Lung (tissue), 12 donors: ENCODE data around the gene ZBTB32. TPM values are rescaled to one million over a fixed set of nuclear protein-coding genes. Genes with fewer than 3 reads are reported as not detected.

Source experiments
- ATAC-seq: fragments of 200-7000 bp; cut with Tn5 transposase; one replicate; pipeline ENCODE4 v1.9.1; 2020; ENCODE audit warnings: moderate number of reproducible peaks; ENCODE audit not compliant: insufficient read depth, low FRiP score
- DNase-seq, 3 donors: peaks; one replicate each; pipeline ENCODE4 v3.0.0-alpha.2; 2013 to 2017
- H3K27ac ChIP-seq, 2 donors: one replicate each; pipeline ENCODE4 v1.5.1; 2013; ENCODE audit warnings: mild to moderate bottlenecking in 2 of 2, moderate library complexity in 2 of 2, control low read depth in 1 of 2, inconsistent platforms in 1 of 2, low read depth in 1 of 2, low read length in 1 of 2
- H3K27me3 ChIP-seq, 3 donors: one replicate each; pipeline ENCODE4 v1.5.1; 2013; ENCODE audit warnings: low read length in 2 of 3; ENCODE audit not compliant: control insufficient read depth in 3 of 3, insufficient read depth in 3 of 3
- H3K36me3 ChIP-seq, 4 donors: one replicate each; pipeline ENCODE4 v1.5.1; 2013; ENCODE audit warnings: low read length in 4 of 4, mild to moderate bottlenecking in 1 of 4, moderate library complexity in 1 of 4; ENCODE audit not compliant: control insufficient read depth in 4 of 4, insufficient read depth in 4 of 4
- H3K4me1 ChIP-seq, 5 donors: one replicate each; pipeline ENCODE4 v1.5.1; 2013; ENCODE audit warnings: low read length in 5 of 5, mild to moderate bottlenecking in 2 of 5, moderate library complexity in 1 of 5; ENCODE audit not compliant: control insufficient read depth in 5 of 5, insufficient read depth in 5 of 5
- H3K4me3 ChIP-seq: one replicate; pipeline ENCODE4 v1.5.1; 2013; ENCODE audit warnings: mild to moderate bottlenecking, control low read depth, moderate library complexity
- H3K9ac ChIP-seq, 2 donors: one replicate each; pipeline ENCODE4 v1.5.1; 2013; ENCODE audit warnings: low read length in 2 of 2, control low read depth in 1 of 2; ENCODE audit not compliant: insufficient read depth in 1 of 2
- H3K9me3 ChIP-seq, 4 donors: one replicate each; pipeline ENCODE4 v1.5.1; 2013; ENCODE audit warnings: low read length in 3 of 4, mild to moderate bottlenecking in 1 of 4, moderate library complexity in 1 of 4; ENCODE audit not compliant: control insufficient read depth in 4 of 4, insufficient read depth in 3 of 4
- WGBS, 2 donors: extraction: QIAGEN DNeasy Blood & Tissue Kit; methylation state at CpG; one replicate each; pipeline ENCODE4 v1.1.7; 2013; 5-methylcytosine and 5-hydroxymethylcytosine counted together
- polyA plus RNA-seq, 2 donors: library from polyadenylated mRNA; stranded (reverse); fragments of 200-250 nt; gene quantifications; one replicate each; pipeline ENCODE4 v1.2.1, GENCODE V29; 2013
- total RNA-seq, 2 donors: library from RNA; depleted of rRNA in 1 of 2; stranded (reverse); fragments of >200 nt in 1 of 2; gene quantifications; one replicate each; pipeline ENCODE4 v1.2.1, GENCODE V29; 2014 to 2021
- TF ChIP-seq, protein P1 (sequence below): IDR thresholded peaks from 2 replicates; pipeline ENCODE4 v1.5.1; 2012; ENCODE audit warnings: mild to moderate bottlenecking; ENCODE audit errors: control extremely low read depth, extremely low read depth
- donor health status: control.
- donor health status: control.
- donor health status: Bipolar disorder and iron deficiency.
- donor health status: healthy.
- donor health status: DM: yes; HTN: yes; CAD: no.

ZBTB32 gene
- total and polyA plus RNA-seq, 4 donors = 0.22 to 0.63 (median 0.39) TPM

GRCh38 chr19:35727956-35728706 lies 23.8 kb downstream of the ZBTB32 start:
- no peak overlapping the region for H3K27ac ChIP-seq
- ATAC-seq (no peak), DNase-seq (no peak)
- H3K9me3 ChIP-seq = no peaks in the 10 kb centered on the region
- H3K4me3 ChIP-seq = no peak overlapping the region
- H3K27me3 ChIP-seq = no peaks in the 10 kb centered on the region
- H3K4me1 ChIP-seq = no peaks in the 10 kb centered on the region
- no peak overlapping the region for H3K9ac ChIP-seq
- peaks cover 15 to 95% (median 45%) of the 10 kb centered on the region in 4 donors for H3K36me3 ChIP-seq
- TF ChIP-seq, protein P1, sequence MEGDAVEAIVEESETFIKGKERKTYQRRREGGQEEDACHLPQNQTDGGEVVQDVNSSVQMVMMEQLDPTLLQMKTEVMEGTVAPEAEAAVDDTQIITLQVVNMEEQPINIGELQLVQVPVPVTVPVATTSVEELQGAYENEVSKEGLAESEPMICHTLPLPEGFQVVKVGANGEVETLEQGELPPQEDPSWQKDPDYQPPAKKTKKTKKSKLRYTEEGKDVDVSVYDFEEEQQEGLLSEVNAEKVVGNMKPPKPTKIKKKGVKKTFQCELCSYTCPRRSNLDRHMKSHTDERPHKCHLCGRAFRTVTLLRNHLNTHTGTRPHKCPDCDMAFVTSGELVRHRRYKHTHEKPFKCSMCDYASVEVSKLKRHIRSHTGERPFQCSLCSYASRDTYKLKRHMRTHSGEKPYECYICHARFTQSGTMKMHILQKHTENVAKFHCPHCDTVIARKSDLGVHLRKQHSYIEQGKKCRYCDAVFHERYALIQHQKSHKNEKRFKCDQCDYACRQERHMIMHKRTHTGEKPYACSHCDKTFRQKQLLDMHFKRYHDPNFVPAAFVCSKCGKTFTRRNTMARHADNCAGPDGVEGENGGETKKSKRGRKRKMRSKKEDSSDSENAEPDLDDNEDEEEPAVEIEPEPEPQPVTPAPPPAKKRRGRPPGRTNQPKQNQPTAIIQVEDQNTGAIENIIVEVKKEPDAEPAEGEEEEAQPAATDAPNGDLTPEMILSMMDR = no peak
- 94 to 97% methylated on average over 19 of the region's 19 CpGs for WGBS, 2 donors

GRCh38 chr19:35729021-35729420 lies 24.7 kb downstream of the ZBTB32 start:
- Histone ChIP-seq H3K9ac (no peak overlapping the region), H3K27ac (no peak overlapping the region), H3K36me3 (peaks cover 9 to 94% (median 42%) of the 10 kb centered on the region in 4 donors), H3K4me3 (no peak overlapping the region), H3K27me3 (no peaks in the 10 kb centered on the region), H3K9me3 (no peaks in the 10 kb centered on the region), H3K4me1 (no peaks in the 10 kb centered on the region)
- DNase-seq (no peak), ATAC-seq (no peak)
- WGBS, 2 donors = 92 to 95% methylated on average over 18 of the region's 18 CpGs
- TF ChIP-seq, protein P1 = no peak

DNA sequence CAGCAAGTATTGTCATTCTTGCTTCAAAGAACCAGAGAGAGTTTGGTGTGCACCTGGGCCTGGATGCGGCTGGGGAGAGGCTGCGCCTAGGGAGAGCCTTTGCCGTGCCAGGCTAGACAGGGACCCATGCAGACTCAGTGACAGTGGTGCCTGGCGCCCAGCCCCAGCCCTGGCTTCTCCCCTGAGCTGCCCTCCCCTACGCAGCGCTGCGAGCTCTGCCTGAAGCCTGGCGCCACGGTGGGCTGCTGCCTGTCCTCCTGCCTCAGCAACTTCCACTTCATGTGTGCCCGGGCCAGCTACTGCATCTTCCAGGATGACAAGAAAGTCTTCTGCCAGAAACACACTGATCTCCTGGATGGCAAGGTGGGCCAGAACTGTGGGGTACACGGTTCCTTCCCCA lies 25.4 kb downstream of the ZBTB32 start:
- ATAC-seq = no peak
- TF ChIP-seq, protein P1 = no peak
- no peaks in the 10 kb centered on the region for H3K27me3 ChIP-seq
- H3K9me3 ChIP-seq = no peaks in the 10 kb centered on the region
- peaks cover 5 to 90% (median 39%) of the 10 kb centered on the region in 4 donors for H3K36me3 ChIP-seq
- 92 to 94% methylated on average over 11 of the region's 11 CpGs for WGBS, 2 donors
- no peak for DNase-seq
- no peaks in the 10 kb centered on the region for H3K4me1 ChIP-seq
- H3K27ac ChIP-seq = no peak overlapping the region
- no peak overlapping the region for H3K4me3 ChIP-seq
- H3K9ac ChIP-seq = no peak overlapping the region
